ENCODE measurements around the gene CDH6.

Gene CDH6

GRCh38 chr5:31283326-31283725, 89.8 kb downstream of the CDH6 start:
- in situ Hi-C loops (cut with MboI; ENCODE audit: low sequenced_read_pairs, unreplicated experiment) = no loop called here
- no peak for TF ChIP-seq CTCF (IDR thresholded peaks at IDR 0.05; ENCODE audit: borderline replicate concordance, control extremely low read depth, extremely low read depth, insufficient read depth, missing control alignments)
- DNase-seq (ENCODE audit: low spot score) = no peak

- no peak for DNase-seq (ENCODE audit: low spot score)
Observed at GRCh38 chr5:31285025-31285424, 91.5 kb downstream of the CDH6 start.

GRCh38 chr5:31287985-31288384, 94.5 kb downstream of the CDH6 start:
- no peak for TF ChIP-seq CTCF (IDR thresholded peaks at IDR 0.05; ENCODE audit: borderline replicate concordance, control extremely low read depth, extremely low read depth, insufficient read depth, missing control alignments)
- in situ Hi-C loops (cut with MboI; ENCODE audit: low sequenced_read_pairs, unreplicated experiment) = no loop called here
- no peak for DNase-seq (ENCODE audit: low spot score)

More at GRCh38 chr5:31285025-31285424, 91.5 kb downstream of the CDH6 start:
- in situ Hi-C loops (cut with MboI; ENCODE audit: low sequenced_read_pairs, unreplicated experiment) = no loop called here
- TF ChIP-seq CTCF (IDR thresholded peaks at IDR 0.05; ENCODE audit: borderline replicate concordance, control extremely low read depth, extremely low read depth, insufficient read depth, missing control alignments) = no peak

GRCh38 chr5:31289429-31289828, 95.9 kb downstream of the CDH6 start:
- in situ Hi-C loops (cut with MboI; ENCODE audit: low sequenced_read_pairs, unreplicated experiment) = no loop called here
- no peak for DNase-seq (ENCODE audit: low spot score)
- TF ChIP-seq CTCF (IDR thresholded peaks at IDR 0.05; ENCODE audit: borderline replicate concordance, control extremely low read depth, extremely low read depth, insufficient read depth, missing control alignments) = no peak

- no peak for DNase-seq (ENCODE audit: low spot score)
- TF ChIP-seq CTCF (IDR thresholded peaks at IDR 0.05; ENCODE audit: borderline replicate concordance, control extremely low read depth, extremely low read depth, insufficient read depth, missing control alignments) = no peak
- in situ Hi-C loops (cut with MboI; ENCODE audit: low sequenced_read_pairs, unreplicated experiment) = no loop called here
Observed at GRCh38 chr5:31291323-31291854, 97.9 kb downstream of the CDH6 start.

- TF ChIP-seq CTCF (IDR thresholded peaks at IDR 0.05; ENCODE audit: borderline replicate concordance, control extremely low read depth, extremely low read depth, insufficient read depth, missing control alignments) = no peak
- no peak for DNase-seq (ENCODE audit: low spot score)
- in situ Hi-C loops (cut with MboI; ENCODE audit: low sequenced_read_pairs, unreplicated experiment) = no loop called here
Observed at GRCh38 chr5:31300501-31300900, 107.0 kb downstream of the CDH6 start.

- in situ Hi-C loops (cut with MboI; ENCODE audit: low sequenced_read_pairs, unreplicated experiment) = no loop called here
- TF ChIP-seq CTCF (IDR thresholded peaks at IDR 0.05; ENCODE audit: borderline replicate concordance, control extremely low read depth, extremely low read depth, insufficient read depth, missing control alignments) = no peak
- no peak for DNase-seq (ENCODE audit: low spot score)
Observed at GRCh38 chr5:31301833-31302232, 108.3 kb downstream of the CDH6 start.
